ENCODE data around the gene CASTOR1.

The CASTOR1 gene

GRCh38 chr22:30262917-30263741 lies 26.2 kb downstream of the CASTOR1 start:
- DNase-seq = peak; percentile 42

GRCh38 chr22:30262112-30262511 lies 27.2 kb downstream of the CASTOR1 start:
- no peak for DNase-seq

DNA sequence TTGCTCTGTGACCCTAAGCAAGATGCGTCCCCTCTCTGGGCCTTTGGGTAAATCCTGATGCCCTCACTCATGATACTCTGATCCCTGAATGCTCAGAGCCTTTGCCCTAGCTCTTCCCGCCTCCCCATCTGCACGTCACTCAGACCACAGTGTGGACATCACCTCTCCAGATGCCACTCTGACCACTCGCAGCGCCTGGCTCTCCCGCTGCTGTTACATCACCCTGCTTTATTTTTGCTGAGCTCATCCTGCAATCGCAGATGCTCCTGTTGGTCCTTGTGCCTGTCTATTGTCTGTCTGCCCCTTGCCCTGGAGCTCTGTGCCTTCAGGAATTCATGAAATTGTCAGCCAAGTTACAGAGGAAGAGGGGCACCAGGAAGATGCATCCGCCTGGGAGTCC lies 28.2 kb downstream of the CASTOR1 start:
- no peak for DNase-seq

- no peak for DNase-seq
Measured at GRCh38 chr22:30260682-30261081, 28.6 kb downstream of the CASTOR1 start.

- no peak for DNase-seq
Measured at GRCh38 chr22:30260276-30260675, 29.0 kb downstream of the CASTOR1 start.

DNA sequence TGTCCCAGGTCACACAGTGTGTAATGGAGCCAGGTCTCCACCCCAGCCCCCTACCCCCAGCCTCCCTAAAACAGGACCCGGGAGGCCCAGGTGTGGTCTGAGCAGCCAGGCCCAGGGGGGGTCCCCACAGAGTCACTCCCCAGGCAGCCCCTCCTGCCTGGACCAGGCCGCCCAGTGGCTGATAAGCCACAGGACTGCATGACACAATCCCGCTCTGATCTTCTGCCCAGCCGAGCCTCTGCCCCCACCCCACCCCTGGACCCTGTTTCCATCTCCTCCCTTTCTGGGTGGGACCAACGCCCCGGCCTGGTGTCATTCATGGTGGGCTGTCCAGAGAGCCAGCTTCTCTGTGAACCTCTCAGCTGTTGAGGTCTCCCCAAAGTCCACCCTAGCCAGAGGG lies 35.0 kb downstream of the CASTOR1 start:
- no peak for DNase-seq

- DNase-seq = no peak
Measured at GRCh38 chr22:30253205-30253852, 36.0 kb downstream of the CASTOR1 start.

- no peak for DNase-seq
Measured at GRCh38 chr22:30252411-30253204, 36.7 kb downstream of the CASTOR1 start.

DNA sequence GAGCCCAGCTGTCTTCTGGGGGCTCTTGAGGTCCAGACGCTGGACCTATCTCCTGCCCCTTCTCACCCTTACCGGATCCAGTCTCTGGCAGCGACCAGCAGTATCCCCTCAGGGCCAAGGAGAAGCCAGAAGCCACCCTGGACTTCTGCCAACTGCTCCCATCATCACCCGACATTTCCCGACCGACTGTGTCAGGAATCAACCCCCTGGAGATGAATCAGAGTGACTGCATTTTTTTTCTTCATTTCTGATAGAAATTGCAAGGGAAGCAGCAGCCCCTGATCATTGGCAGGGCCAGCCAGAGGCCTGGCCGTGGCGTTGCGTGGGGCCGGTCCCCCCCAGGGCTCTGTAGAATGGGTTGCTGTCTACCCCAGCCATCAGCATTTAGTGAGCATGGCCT lies 37.6 kb downstream of the CASTOR1 start:
- DNase-seq = peak; percentile 38

- DNase-seq = peak; percentile 57
Measured at GRCh38 chr22:30250661-30251267, 38.5 kb downstream of the CASTOR1 start.

DNA sequence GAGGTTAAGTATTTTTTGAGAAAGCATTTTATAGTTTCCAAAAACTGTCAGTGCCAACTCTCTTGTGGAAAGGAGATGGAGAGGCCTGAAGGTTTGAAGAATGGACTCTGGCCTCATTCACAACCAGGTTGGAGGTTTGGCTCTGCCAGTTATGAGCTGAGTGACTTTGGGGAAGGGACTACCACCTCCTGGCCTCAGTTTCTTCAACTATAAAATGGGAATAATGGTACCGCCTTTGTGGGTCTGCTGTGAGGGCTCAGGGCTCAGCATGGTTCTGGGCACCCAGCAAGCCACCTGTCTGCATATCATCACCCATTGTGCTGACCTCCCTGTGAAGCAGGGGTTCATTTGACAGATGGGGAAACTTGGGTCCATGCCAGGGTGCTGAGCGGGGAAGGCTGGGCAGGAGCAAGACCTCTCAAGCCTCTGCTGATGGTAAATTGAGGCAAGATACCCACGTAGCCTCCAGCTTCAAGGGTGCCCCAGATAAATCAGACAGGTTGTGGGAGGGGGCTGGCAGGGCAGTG lies 39.2 kb downstream of the CASTOR1 start:
- DNase-seq = no peak

GRCh38 chr22:30249049-30250038 lies 40.0 kb downstream of the CASTOR1 start:
- DNase-seq = no peak

- no peak for DNase-seq
Measured at GRCh38 chr22:30248484-30248883, 40.8 kb downstream of the CASTOR1 start.

DNA sequence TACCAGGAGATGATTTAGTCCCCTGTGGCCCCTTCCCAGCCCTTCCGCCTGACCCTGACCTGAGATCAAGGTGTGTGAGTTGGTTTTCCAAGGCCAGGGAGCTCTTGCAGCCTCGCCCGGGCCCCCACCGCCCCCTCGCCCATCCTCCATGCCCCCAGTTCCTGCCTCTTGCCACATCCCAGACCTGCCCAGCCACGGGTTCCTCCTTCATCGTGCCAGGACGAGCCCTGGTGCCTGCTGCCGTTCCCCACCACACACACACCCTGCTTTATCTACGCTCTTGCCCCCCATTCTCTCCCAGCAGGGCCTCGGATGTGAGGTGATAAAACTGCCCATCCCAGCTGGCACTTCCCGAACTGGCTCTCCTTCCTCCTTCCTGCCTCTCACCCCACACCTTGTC lies 41.3 kb downstream of the CASTOR1 start:
- DNase-seq = no peak

DNA sequence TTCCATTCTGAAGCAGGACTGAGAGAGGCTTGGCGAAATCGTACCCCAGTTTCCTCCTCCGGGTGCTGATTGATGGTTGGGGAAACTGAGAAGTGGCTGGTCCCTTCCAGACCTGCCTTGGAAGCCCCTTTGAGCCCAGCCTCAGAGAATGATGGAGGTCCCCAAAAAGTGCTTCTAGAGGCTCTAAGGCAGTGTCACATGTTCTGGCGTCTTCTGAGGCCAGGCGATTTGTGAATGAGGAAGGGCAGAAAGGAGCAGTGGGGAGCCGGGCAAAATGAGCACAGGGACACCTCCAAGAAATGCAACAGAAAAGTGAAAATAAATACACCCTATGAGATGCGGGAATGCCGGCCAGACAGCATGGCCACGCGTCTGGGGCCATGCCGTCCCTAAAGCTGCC lies 41.7 kb downstream of the CASTOR1 start:
- no peak for DNase-seq

- DNase-seq = no peak
Measured at GRCh38 chr22:30246814-30247376, 42.4 kb downstream of the CASTOR1 start.

GRCh38 chr22:30245985-30246813 lies 43.1 kb downstream of the CASTOR1 start, which contains the start of gene LIF:
Gene LIF, minus strand, starts transcription at chr22:30246759. Its CDS starts 64 bp downstream, at chr22:30246695.
- no peak for DNase-seq

DNA sequence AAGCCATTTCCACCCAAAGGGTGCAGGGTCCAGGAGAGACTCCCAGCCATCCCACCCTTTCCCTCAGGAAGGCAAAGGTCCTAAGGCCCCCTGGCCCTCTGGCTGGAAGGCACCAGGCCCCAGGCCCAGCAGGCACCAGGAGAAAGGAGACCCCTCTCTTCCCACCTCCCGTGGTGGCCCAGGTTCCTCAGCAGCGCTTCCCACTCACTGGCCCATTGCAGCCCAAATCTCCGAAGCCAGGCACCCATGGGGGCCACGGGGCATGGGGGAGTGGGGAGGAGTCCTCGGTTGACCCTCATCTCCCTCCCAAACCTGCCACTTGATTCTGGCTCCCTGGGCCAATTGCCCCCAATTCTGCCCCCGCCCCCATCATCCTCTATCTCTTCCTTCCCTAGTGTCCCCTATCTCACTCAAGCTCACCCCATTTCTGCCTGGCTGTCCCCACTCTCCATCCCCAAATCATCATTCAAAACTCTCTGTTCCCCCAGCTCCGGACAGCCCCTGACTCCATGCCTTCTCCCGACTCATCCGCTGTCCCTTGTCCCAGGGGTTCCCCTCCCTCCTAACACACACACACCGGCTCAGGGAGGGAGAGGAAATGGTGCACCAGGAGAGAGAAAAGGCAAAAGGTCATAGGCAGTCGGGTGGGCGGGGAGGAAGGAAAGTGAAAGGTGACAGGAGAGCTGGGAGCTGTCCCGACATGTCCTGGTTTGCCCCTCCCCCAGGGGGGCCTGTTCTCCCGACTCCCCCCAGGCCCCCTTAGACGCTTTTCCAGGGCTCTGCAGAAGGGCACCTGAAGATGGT lies 43.9 kb downstream of the CASTOR1 start:
- no peak for DNase-seq

GRCh38 chr22:30244641-30245040 lies 44.7 kb downstream of the CASTOR1 start:
- no peak for DNase-seq

All from T1000 (cell line).